Esophagus muscularis mucosa (tissue), 3 donors: ENCODE data around the gene TTI1.

Experiments
- POLR2A ChIP-seq: fragments of 450-650 bp; IDR thresholded peaks from one replicate; pipeline ENCODE4 v1.6.1; 2017; ENCODE audit warnings: antibody characterized with exemption, moderate library complexity, mild to moderate bottlenecking, low read depth
- POLR2AphosphoS5 ChIP-seq, 2 donors: sonication (generic); formaldehyde crosslinking; IDR thresholded peaks; one replicate each; pipeline ENCODE4 v1.6.1; 2017; ENCODE audit warnings: antibody characterized with exemption in 2 of 2
- TF ChIP-seq, protein P1 (sequence below), 3 experiments: fragments of 200-600 bp in 2 of 3; fragments of 450-650 bp in 1 of 3; sonication (generic) in 2 of 3; IDR thresholded peaks; one replicate each; pipeline ENCODE4 v1.5.1; 2017 to 2019; ENCODE audit warnings: antibody characterized with exemption in 3 of 3, mild to moderate bottlenecking in 2 of 3, moderate library complexity in 1 of 3

DNA sequence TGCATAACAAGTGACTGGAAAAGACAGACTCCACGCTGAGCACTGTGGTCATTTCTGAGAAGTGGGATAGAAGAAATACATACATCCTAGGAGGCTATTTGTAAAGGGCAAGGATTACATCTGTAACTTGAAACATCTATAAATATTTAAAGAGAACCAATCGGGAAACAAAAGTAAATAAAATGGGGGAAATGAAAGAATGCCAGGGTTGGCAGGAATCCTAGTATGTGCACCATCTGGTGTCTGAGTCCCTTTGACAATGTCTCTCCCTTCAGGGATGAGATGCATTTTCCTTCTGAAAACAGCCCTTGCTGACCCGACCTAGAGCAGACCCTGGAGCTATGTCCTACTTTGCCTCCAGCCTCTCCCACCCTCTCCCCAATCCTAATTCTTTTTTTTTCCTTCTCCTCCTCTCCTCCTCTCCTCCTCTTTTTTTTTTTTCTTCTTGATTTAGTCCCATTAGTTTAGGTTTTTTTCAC is 77.1 kb downstream of the TTI1 start:
- TF ChIP-seq, protein P1, sequence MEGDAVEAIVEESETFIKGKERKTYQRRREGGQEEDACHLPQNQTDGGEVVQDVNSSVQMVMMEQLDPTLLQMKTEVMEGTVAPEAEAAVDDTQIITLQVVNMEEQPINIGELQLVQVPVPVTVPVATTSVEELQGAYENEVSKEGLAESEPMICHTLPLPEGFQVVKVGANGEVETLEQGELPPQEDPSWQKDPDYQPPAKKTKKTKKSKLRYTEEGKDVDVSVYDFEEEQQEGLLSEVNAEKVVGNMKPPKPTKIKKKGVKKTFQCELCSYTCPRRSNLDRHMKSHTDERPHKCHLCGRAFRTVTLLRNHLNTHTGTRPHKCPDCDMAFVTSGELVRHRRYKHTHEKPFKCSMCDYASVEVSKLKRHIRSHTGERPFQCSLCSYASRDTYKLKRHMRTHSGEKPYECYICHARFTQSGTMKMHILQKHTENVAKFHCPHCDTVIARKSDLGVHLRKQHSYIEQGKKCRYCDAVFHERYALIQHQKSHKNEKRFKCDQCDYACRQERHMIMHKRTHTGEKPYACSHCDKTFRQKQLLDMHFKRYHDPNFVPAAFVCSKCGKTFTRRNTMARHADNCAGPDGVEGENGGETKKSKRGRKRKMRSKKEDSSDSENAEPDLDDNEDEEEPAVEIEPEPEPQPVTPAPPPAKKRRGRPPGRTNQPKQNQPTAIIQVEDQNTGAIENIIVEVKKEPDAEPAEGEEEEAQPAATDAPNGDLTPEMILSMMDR (IDR thresholded peaks at IDR 0.05), result no peak
- TF ChIP-seq POLR2A (no peak), POLR2AphosphoS5 (IDR thresholded peaks at IDR 0.05) (no peak)
